22Rv1 (cell line): ENCODE data around the gene ACTMAP.
A peak's percentile ranks its signal among the peaks of the same experiment; 100 is the strongest.

Experiments
- H3K27ac ChIP-seq: fragments of 450-650 bp; 2 replicates; pipeline ENCODE4 v1.5.1; 2017
- CTCF ChIP-seq: fragments of 450-650 bp; IDR thresholded peaks from 2 replicates; pipeline ENCODE4 v1.5.1; 2017; ENCODE audit warnings: mild to moderate bottlenecking
- ZFX ChIP-seq: fragments of 450-650 bp; IDR thresholded peaks from 2 replicates; pipeline ENCODE4 v1.6.1; 2017; ENCODE audit warnings: antibody characterized with exemption, borderline replicate concordance

The ACTMAP gene

GRCh38 chr19:40741527-40742390 is 8.5 kb downstream of the ACTMAP start:
- H3K27ac ChIP-seq = peak overlapping the region; percentile 51
- no peak for TF ChIP-seq ZFX
- no peak for TF ChIP-seq CTCF

DNA sequence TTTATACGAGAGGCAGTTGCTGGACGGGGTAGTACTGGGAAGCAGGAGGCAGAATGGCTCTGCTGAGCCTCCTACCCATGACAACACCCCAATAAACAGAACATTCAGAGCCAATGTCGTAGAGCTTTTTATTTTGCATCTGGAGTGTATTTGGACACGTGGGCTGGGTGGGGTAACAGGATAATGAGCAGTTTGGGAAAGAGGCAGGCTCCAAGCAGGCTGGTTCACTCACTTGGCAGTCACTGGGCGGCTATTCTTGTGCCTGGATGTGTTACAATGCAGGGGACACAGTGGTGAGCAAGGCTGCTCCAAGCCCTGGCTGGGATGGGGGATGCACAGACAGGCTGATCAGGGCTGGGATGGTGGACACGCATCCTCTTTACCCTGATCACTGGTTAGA is 9.5 kb downstream of the ACTMAP start:
- TF ChIP-seq ZFX (no peak), CTCF (no peak)
- H3K27ac ChIP-seq = peak overlapping the region; percentile 51

- TF ChIP-seq ZFX (no peak), CTCF (no peak)
- peak overlapping the region; percentile 51 for H3K27ac ChIP-seq
These were observed 10.2 kb downstream of the ACTMAP start for GRCh38 chr19:40739871-40740703.

- H3K27ac ChIP-seq = no peak overlapping the region
- TF ChIP-seq CTCF = no peak
- TF ChIP-seq ZFX = no peak
These were observed 11.0 kb downstream of the ACTMAP start for GRCh38 chr19:40739030-40739839.

- no peak overlapping the region for H3K27ac ChIP-seq
- TF ChIP-seq ZFX = no peak
These were observed 13.1 kb downstream of the ACTMAP start for GRCh38 chr19:40737102-40737644.

DNA sequence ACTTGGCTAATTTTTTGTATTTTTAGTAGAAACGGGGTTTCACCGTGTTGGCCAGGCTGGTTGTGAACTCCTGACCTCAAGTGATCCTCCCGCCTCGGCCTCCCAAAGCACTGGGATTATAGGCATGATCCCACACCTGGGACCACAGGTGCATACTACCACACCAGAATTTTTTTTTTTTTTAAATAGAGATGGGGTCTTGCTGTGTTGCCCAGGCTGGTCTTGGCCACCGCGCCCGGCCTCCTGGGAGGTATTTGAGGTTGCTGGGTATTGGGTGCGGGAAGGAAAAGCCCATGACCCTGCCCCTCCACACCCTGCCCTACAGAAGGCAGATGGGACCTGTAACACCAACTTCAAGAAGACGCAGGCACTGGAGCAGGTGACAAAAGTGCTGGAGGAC is 13.6 kb downstream of the ACTMAP start:
- H3K27ac ChIP-seq = no peak overlapping the region
- no peak for TF ChIP-seq CTCF
- no peak for TF ChIP-seq ZFX

- TF ChIP-seq CTCF (no peak), ZFX (no peak)
- H3K27ac ChIP-seq = no peak overlapping the region
These were observed 15.1 kb downstream of the ACTMAP start for GRCh38 chr19:40735013-40735771.
